Keratinocyte (primary cell): ENCODE data around the gene MAP3K3.

Experiments used
- EZH2 ChIP-seq: IDR thresholded peaks from one replicate; pipeline ENCODE4 v1.6.1; 2012; ENCODE audit warnings: inconsistent platforms, mild to moderate bottlenecking, low read length, moderate library complexity
- TF ChIP-seq, protein P1 (sequence below), 3 experiments: IDR thresholded peaks in 1 of 3; conservative IDR thresholded peaks in 1 of 3; optimal IDR thresholded peaks in 1 of 3; 2 replicates in 2 of 3; 3 replicates in 1 of 3; pipeline versions ENCODE3 to v1.5.1; 2011; ENCODE audit warnings: low read length in 3 of 3, mild to moderate bottlenecking in 3 of 3, moderate library complexity in 2 of 3, control low read depth in 1 of 3, inconsistent platforms in 1 of 3; ENCODE audit not compliant: insufficient read depth in 2 of 3; ENCODE audit errors: extremely low read depth in 1 of 3

- TF ChIP-seq, protein P1, sequence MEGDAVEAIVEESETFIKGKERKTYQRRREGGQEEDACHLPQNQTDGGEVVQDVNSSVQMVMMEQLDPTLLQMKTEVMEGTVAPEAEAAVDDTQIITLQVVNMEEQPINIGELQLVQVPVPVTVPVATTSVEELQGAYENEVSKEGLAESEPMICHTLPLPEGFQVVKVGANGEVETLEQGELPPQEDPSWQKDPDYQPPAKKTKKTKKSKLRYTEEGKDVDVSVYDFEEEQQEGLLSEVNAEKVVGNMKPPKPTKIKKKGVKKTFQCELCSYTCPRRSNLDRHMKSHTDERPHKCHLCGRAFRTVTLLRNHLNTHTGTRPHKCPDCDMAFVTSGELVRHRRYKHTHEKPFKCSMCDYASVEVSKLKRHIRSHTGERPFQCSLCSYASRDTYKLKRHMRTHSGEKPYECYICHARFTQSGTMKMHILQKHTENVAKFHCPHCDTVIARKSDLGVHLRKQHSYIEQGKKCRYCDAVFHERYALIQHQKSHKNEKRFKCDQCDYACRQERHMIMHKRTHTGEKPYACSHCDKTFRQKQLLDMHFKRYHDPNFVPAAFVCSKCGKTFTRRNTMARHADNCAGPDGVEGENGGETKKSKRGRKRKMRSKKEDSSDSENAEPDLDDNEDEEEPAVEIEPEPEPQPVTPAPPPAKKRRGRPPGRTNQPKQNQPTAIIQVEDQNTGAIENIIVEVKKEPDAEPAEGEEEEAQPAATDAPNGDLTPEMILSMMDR (optimal IDR thresholded peaks at IDR 0.05 in 1 of 3, IDR thresholded peaks at IDR 0.05 in 1 of 3, conservative IDR thresholded peaks at IDR 0.05 in 1 of 3; ENCODE audit: extremely low read depth in 1 of 3, insufficient read depth in 2 of 3, low read length in 3 of 3) = no peak
- TF ChIP-seq EZH2 = no peak
Observed at GRCh38 chr17:63622574-63623390, 565 bp downstream of the MAP3K3 start.
